Ectodermal cell (in vitro differentiated cells): Measurements from ENCODE around the gene ZP1.
"Not testable (repeated sequence)": the region's sequence is repeated elsewhere in the genome, so short reads cannot be mapped to it uniquely, and the experiment has no call there.

Source experiments
- H3K27ac ChIP-seq: 2 replicates; pipeline ENCODE4 v1.7.0; 2013; ENCODE audit warnings: mild to moderate bottlenecking, low read depth, low read length; ENCODE audit not compliant: insufficient read depth, poor library complexity, severe bottlenecking
- H3K27me3 ChIP-seq: 2 replicates; pipeline ENCODE4 v1.7.0; 2013; ENCODE audit warnings: mild to moderate bottlenecking, low read length; ENCODE audit not compliant: insufficient read depth, control insufficient read depth, poor library complexity, severe bottlenecking
- H3K36me3 ChIP-seq: one replicate; pipeline ENCODE4 v1.7.0; 2013; ENCODE audit warnings: low read length; ENCODE audit not compliant: control insufficient read depth, insufficient read depth
- H3K4me1 ChIP-seq: one replicate; pipeline ENCODE4 v1.7.0; 2013; ENCODE audit warnings: low read length; ENCODE audit not compliant: control insufficient read depth, insufficient read depth
- H3K4me3 ChIP-seq: 2 replicates; pipeline ENCODE4 v1.7.0; 2013; ENCODE audit warnings: low read depth, low read length, control low read depth; ENCODE audit not compliant: insufficient read depth
- H3K9me3 ChIP-seq: 2 replicates; pipeline ENCODE4 v1.7.0; 2013; ENCODE audit warnings: mild to moderate bottlenecking, low read length, moderate library complexity; ENCODE audit not compliant: control insufficient read depth
- WGBS, 2 experiments: methylation state at CpG; one replicate each; pipeline ENCODE4 v1.1.7; 2013; ENCODE audit warnings: missing lambda C conversion rate in 2 of 2; 5-methylcytosine and 5-hydroxymethylcytosine counted together

The ZP1 gene

GRCh38 chr11:60900673-60901404 lies 33.5 kb downstream of the ZP1 start:
- Histone ChIP-seq H3K27ac (no peak overlapping the region), H3K4me1 (peaks cover 6% of the 10 kb centered on the region), H3K27me3 (no peaks in the 10 kb centered on the region), H3K4me3 (no peak overlapping the region), H3K36me3 (peaks cover 51% of the 10 kb centered on the region), H3K9me3 (no peaks in the 10 kb centered on the region)
- WGBS, 2 experiments = 92 to 94% methylated on average over 13 of the region's 13 CpGs

DNA sequence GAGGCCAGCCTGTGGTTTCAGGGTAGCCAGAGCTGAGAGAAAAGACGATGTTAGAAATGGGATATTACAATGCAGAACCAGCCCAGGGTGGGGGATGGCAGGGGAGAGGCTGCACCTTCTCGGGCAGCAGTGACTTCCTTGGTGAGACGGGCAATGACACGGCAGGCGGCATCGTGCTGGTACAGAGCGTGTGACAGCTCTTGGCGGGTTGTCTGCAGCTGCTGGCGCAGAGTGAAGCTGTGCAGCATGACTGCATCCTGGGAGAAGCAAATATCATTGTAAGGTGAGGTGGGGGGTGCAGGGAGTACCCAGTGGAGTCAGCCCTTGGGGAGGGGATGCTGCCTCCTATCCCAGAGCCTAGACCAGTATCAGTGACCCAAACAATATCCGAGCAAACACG lies 35.3 kb downstream of the ZP1 start:
- peaks cover 6% of the 10 kb centered on the region for H3K4me1 ChIP-seq
- no peak overlapping the region for H3K27ac ChIP-seq
- H3K27me3 ChIP-seq = peaks cover 3% of the 10 kb centered on the region
- WGBS, 2 experiments = 97 to 98% methylated on average over 11 of the region's 11 CpGs
- no peaks in the 10 kb centered on the region for H3K9me3 ChIP-seq
- no peak overlapping the region for H3K4me3 ChIP-seq
- peaks cover 38% of the 10 kb centered on the region for H3K36me3 ChIP-seq

DNA sequence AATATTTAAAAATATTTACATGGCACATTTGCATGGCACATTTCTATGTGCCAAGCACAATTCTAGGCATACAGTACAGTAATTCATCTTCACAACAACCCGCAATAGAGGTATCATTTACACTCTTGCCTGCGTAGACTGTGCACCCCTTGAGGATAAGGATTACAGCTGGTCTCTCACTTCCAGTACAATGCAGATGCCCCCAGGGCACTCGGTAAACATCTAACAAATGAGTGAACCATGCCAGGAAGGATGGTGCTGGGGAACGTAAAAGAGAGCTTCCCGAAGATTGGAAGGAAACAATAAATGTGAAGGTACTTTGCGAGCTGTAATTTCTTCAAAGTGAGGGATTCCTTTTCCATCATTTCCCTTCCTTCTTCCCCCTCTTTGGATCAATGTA lies 37.7 kb downstream of the ZP1 start:
- WGBS, 2 experiments = 77 to 79% methylated on average over 5 to 6 of the region's 6 CpGs
- H3K27ac ChIP-seq = no peak overlapping the region
- peaks cover 6% of the 10 kb centered on the region for H3K4me1 ChIP-seq
- peaks cover 27% of the 10 kb centered on the region for H3K27me3 ChIP-seq
- H3K9me3 ChIP-seq = no peaks in the 10 kb centered on the region
- H3K36me3 ChIP-seq = peaks cover 22% of the 10 kb centered on the region
- peak overlapping the region; percentile 73 for H3K4me3 ChIP-seq

- peaks cover 6% of the 10 kb centered on the region for H3K4me1 ChIP-seq
- peak overlapping the region; percentile 76 for H3K27ac ChIP-seq
- WGBS, 2 experiments = 5 to 13% methylated on average over 16 of the region's 16 CpGs
- peak overlapping the region; percentile 73 for H3K4me3 ChIP-seq
- no peaks in the 10 kb centered on the region for H3K9me3 ChIP-seq
- H3K36me3 ChIP-seq = peaks cover 22% of the 10 kb centered on the region
- peaks cover 28% of the 10 kb centered on the region for H3K27me3 ChIP-seq
Measured at GRCh38 chr11:60905551-60906113, 38.3 kb downstream of the ZP1 start.

- H3K36me3 ChIP-seq = peaks cover 18% of the 10 kb centered on the region
- 0% methylated on average over 75 of the region's 75 CpGs for WGBS, 2 experiments
- H3K4me1 ChIP-seq = peaks cover 6% of the 10 kb centered on the region
- peak within 1 kb of the TSS; percentile 76 for H3K27ac ChIP-seq
- H3K27me3 ChIP-seq = peaks cover 28% of the 10 kb centered on the region
- H3K4me3 ChIP-seq = peak within 1 kb of the TSS; percentile 73
- H3K9me3 ChIP-seq = no peaks in the 10 kb centered on the region
Measured at GRCh38 chr11:60906132-60906972, 39.0 kb downstream of the ZP1 start, which contains the start of gene PRPF19. PRPF19 (minus strand) TSS chr11:60906585; CDS start chr11:60906382, 203 bp downstream.

DNA sequence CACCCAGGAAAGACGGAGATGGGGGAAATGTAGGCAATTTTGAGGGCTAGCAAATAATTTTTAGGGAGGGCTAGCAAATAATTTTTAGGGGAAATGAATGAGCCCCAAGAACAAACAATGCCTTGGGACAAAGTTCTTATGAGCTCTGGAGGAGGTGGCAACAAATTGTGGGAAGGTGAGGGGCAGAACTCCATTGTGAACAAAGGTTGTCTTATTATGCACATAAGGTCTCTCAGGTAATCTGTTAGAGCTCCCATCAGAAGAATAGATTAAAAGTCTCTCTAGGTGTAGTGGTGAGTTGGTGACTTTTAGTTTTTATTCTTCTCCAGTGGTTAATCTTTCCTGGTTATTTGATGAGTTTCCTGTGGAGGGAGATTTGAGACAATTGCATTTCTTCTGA lies 41.5 kb downstream of the ZP1 start:
- no peak overlapping the region for H3K4me3 ChIP-seq

DNA sequence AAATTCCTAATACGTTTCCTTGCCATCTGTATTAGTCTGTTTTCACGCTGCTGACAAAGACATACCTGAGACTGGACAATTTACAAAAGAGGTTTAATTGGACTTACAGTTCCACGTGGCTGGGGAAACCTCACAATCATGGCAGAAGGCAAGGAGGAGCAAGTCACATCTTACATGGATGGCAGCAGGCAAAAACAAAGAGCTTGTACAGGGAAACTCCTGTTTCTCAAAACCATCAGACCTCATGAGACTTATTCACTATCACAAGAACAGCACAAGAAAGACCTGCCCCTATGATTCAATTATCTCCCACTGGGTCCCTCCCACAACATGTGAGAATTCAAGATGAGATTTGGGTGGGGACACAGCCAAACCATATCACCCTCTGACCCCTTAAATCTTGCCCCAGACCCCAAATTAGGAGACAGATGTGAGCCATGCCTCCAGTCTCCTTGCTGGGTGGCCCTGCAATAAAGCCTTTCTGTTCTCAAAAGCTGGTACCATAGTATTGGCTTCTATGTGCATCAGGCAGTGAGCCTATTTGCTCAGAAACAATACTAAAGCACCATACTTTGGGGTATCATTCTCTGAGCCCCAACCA lies 42.4 kb downstream of the ZP1 start:
- Histone ChIP-seq H3K4me1 (peaks cover 17% of the 10 kb centered on the region), H3K27me3 (peaks cover 28% of the 10 kb centered on the region)
- not testable (repeated sequence) for H3K9me3 ChIP-seq, H3K4me3 ChIP-seq, H3K36me3 ChIP-seq, H3K27ac ChIP-seq
- 57% methylated on average over 3 of the region's 3 CpGs for WGBS, 2 experiments

More for the DNA sequence above, 41.5 kb downstream of the ZP1 start:
- H3K4me1 ChIP-seq = peaks cover 14% of the 10 kb centered on the region
- H3K9me3 ChIP-seq = no peaks in the 10 kb centered on the region
- no peak overlapping the region for H3K27ac ChIP-seq
- H3K36me3 ChIP-seq = no peaks in the 10 kb centered on the region
- WGBS, 2 experiments = 49% methylated on average over 1 of the region's 1 CpG
- peaks cover 28% of the 10 kb centered on the region for H3K27me3 ChIP-seq

DNA sequence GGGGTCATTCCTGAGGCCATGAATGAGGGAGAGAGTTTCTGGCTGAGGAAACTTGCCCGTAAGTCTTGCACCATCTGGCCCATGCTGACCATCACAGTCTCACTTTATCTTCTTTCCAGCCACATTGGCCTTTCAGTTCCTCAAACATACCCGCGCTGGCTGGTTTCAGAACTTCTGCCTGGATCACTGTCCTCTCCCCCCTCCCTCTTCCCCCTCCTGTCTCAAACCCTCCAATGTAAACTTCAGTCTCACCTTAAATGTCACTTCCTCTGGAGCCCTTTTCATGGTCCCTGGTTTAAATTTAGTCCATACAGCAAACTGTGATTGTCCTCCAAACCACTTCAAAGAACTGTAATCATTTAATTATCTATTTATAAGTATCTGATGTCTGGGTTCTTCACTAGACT lies 42.9 kb downstream of the ZP1 start:
- no peak overlapping the region for H3K27ac ChIP-seq
- no peaks in the 10 kb centered on the region for H3K9me3 ChIP-seq
- no peak overlapping the region for H3K4me3 ChIP-seq
- peaks cover 14% of the 10 kb centered on the region for H3K4me1 ChIP-seq
- H3K27me3 ChIP-seq = peaks cover 28% of the 10 kb centered on the region
- H3K36me3 ChIP-seq = no peaks in the 10 kb centered on the region
- WGBS, 2 experiments = 60 to 63% methylated on average over 3 of the region's 3 CpGs

- Histone ChIP-seq H3K4me3 (no peak overlapping the region), H3K36me3 (no peaks in the 10 kb centered on the region), H3K9me3 (no peaks in the 10 kb centered on the region), H3K27ac (no peak overlapping the region), H3K4me1 (peaks cover 17% of the 10 kb centered on the region), H3K27me3 (peaks cover 28% of the 10 kb centered on the region)
- WGBS, 2 experiments = 77 to 81% methylated on average over 5 of the region's 5 CpGs
Measured at GRCh38 chr11:60910711-60911380, 43.5 kb downstream of the ZP1 start.
